ENCODE measurements around the gene RNF150.

The RNF150 gene

DNA sequence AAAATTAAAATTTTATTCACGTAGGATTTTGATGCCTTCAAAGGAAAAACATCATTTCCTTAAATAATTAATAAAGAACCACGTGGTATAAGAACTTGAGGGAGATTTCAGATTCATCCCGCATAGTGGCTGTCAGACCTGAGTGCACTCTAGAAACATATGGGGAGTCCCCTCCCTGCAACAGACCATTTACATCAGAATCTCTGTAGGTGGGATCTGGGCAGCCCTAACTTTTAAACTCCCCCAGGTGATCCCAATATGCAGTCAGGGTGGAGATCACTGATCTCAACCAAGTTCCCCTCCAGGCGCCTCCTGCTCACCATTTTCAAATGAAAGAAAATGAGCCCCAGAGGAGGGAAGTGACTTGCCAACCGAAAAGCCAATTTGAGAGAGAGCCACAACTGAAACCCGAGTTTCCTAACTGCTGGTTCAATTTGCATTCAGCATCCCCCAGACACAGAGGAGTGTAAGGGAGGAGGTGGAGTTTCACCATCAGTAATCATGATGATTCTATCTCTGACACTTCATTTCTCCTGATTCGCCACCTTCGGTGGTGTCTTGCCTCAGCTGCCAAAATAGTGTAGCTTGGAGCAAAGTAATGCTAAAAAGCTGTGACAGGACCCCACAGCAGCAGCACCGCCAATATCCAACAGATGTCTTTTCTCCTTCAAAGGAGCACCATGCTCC lies 11.4 kb downstream of the RNF150 start:
- DNase-seq (ENCODE audit: low spot score in 2 of 2), result no peak
- Mint-ChIP-seq H3K9me3 (no peaks in the 10 kb centered on the region), H3K27ac (ENCODE audit: low read depth) (no peak overlapping the region), H3K4me3 (no peak overlapping the region), H3K36me3 (ENCODE audit: insufficient read depth) (no peaks in the 10 kb centered on the region), H3K4me1 (no peaks in the 10 kb centered on the region), H3K27me3 (peaks cover 20% of the 10 kb centered on the region)
- no peak for ATAC-seq (replicated peaks; ENCODE audit: extremely low read depth, poor library complexity, severe bottlenecking)

DNA sequence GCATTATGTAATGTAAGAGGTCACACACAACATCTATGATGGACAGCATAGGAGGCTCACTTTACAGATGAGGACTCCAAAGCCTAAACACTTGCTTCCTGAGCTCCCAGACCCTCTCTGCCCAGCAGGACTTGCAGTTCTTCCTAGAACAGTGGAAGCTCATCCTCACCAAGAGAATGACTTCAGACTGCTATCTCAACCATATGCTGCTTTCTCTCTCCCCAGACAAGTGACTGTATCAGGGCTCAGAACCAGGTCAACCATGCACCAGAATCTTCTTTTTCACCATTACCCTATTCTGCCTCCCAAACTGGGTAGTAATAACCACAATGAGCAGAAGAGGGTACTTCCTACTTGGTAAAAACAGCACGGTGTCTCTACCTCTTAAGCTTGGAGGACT lies 12.2 kb downstream of the RNF150 start:
- ATAC-seq (replicated peaks; ENCODE audit: extremely low read depth, poor library complexity, severe bottlenecking) (no peak), DNase-seq (ENCODE audit: low spot score in 2 of 2) (no peak)
- Mint-ChIP-seq H3K27ac (ENCODE audit: low read depth) (no peak overlapping the region), H3K27me3 (peaks cover 20% of the 10 kb centered on the region), H3K4me3 (no peak overlapping the region), H3K36me3 (ENCODE audit: insufficient read depth) (peaks cover 2% of the 10 kb centered on the region), H3K4me1 (no peaks in the 10 kb centered on the region), H3K9me3 (no peaks in the 10 kb centered on the region)

DNA sequence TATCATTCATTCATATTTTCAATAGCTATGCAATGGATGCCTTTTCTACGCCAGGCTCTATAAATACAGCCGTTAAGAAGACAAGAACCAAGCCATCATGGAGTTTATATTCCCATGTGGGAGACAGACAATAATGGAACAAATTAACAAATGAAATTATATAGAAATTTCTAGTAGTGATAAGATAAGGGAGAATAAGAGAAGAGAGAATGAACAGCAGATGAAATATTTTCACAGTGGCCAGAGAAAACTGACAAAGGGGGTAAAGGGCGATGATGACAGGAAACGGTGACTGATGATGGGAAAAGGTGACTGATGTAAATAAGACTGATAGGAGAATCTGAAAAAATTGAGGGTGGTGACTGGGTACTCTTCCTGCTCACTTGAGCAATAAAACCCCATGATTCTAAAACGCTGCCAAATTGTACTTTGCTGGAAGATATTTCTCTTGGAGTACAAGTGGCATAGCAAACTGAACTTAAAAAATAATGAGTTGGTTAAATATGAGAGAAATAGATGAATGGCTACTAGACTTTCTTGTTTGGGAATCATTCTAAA lies 13.2 kb downstream of the RNF150 start:
- no peak overlapping the region for H3K27ac Mint-ChIP-seq (ENCODE audit: low read depth)
- no peak for DNase-seq (ENCODE audit: low spot score in 2 of 2)
- ATAC-seq (replicated peaks; ENCODE audit: extremely low read depth, poor library complexity, severe bottlenecking), result no peak
- no peaks in the 10 kb centered on the region for H3K9me3 Mint-ChIP-seq
- peaks cover 2% of the 10 kb centered on the region for H3K36me3 Mint-ChIP-seq (ENCODE audit: insufficient read depth)
- H3K4me1 Mint-ChIP-seq, result no peaks in the 10 kb centered on the region
- H3K27me3 Mint-ChIP-seq, result peaks cover 20% of the 10 kb centered on the region
- no peak overlapping the region for H3K4me3 Mint-ChIP-seq

DNA sequence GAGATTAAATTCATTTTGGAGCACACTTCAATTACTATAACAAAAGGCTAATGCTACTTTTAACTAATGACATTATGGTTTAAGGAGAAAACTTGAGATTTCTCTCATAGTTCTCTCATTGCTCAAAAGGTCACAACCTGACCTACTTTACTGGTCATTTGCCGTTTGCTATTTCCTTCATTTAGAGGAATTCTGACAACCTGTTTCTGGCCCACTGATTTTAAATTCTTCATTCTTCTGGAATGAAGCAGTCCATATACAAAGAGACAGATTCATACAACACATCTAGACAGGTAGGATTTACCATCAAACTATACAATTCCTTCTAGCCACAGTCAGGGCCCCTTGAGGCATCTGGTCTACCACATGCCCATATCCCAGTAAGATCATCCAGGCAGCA lies 14.2 kb downstream of the RNF150 start:
- Mint-ChIP-seq H3K4me1 (no peaks in the 10 kb centered on the region), H3K36me3 (ENCODE audit: insufficient read depth) (peaks cover 2% of the 10 kb centered on the region), H3K9me3 (no peaks in the 10 kb centered on the region), H3K4me3 (no peak overlapping the region), H3K27ac (ENCODE audit: low read depth) (no peak overlapping the region), H3K27me3 (peaks cover 18% of the 10 kb centered on the region)
- DNase-seq (ENCODE audit: low spot score in 2 of 2), result no peak
- ATAC-seq (replicated peaks; ENCODE audit: extremely low read depth, poor library complexity, severe bottlenecking), result no peak

GRCh38 chr4:141118381-141118780 lies 14.9 kb downstream of the RNF150 start:
- DNase-seq (ENCODE audit: low spot score in 2 of 2) (no peak), ATAC-seq (replicated peaks; ENCODE audit: extremely low read depth, poor library complexity, severe bottlenecking) (no peak)
- Mint-ChIP-seq H3K27me3 (peaks cover 21% of the 10 kb centered on the region), H3K9me3 (peaks cover 7% of the 10 kb centered on the region), H3K36me3 (ENCODE audit: insufficient read depth) (peaks cover 2% of the 10 kb centered on the region), H3K4me1 (no peaks in the 10 kb centered on the region), H3K27ac (ENCODE audit: low read depth) (no peak overlapping the region), H3K4me3 (no peak overlapping the region)

DNA sequence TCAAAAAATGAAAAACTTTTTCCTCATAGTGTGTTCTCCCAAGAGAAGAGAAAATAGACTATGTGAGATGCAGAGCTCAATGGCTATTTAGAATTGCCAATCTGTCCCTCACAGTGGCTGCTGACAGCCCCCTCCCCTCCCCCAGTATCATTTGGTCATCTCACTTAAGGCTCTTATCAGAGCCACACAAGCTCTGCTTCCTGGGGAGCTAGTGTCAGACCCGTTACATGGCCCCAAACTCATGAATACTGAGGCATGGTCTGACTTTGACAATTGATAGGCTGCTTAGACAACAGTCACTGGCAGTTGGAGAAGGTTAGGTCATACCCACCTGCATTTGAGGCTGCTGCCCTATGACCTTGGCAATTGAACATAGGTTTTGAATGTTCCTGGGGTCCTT lies 15.3 kb downstream of the RNF150 start:
- DNase-seq (ENCODE audit: low spot score in 2 of 2), result no peak
- H3K27ac Mint-ChIP-seq (ENCODE audit: low read depth), result no peak overlapping the region

GRCh38 chr4:141109983-141110382 lies 23.3 kb downstream of the RNF150 start:
- no peak for DNase-seq (ENCODE audit: low spot score in 2 of 2)
- no peak overlapping the region for H3K27ac Mint-ChIP-seq (ENCODE audit: low read depth)
- H3K4me3 Mint-ChIP-seq, result no peak overlapping the region
- H3K36me3 Mint-ChIP-seq (ENCODE audit: insufficient read depth), result no peaks in the 10 kb centered on the region
- no peak for ATAC-seq (replicated peaks; ENCODE audit: extremely low read depth, poor library complexity, severe bottlenecking)
- no peaks in the 10 kb centered on the region for H3K4me1 Mint-ChIP-seq
- peaks cover 24% of the 10 kb centered on the region for H3K27me3 Mint-ChIP-seq
- peaks cover 13% of the 10 kb centered on the region for H3K9me3 Mint-ChIP-seq

More for the DNA sequence above, 15.3 kb downstream of the RNF150 start:
- H3K4me1 Mint-ChIP-seq, result no peaks in the 10 kb centered on the region
- peaks cover 2% of the 10 kb centered on the region for H3K36me3 Mint-ChIP-seq (ENCODE audit: insufficient read depth)
- H3K4me3 Mint-ChIP-seq, result no peak overlapping the region
- no peak for ATAC-seq (replicated peaks; ENCODE audit: extremely low read depth, poor library complexity, severe bottlenecking)
- peaks cover 9% of the 10 kb centered on the region for H3K9me3 Mint-ChIP-seq
- peaks cover 26% of the 10 kb centered on the region for H3K27me3 Mint-ChIP-seq

GRCh38 chr4:141107927-141108326 lies 25.3 kb downstream of the RNF150 start:
- H3K27ac Mint-ChIP-seq (ENCODE audit: low read depth), result no peak overlapping the region
- peaks cover 4% of the 10 kb centered on the region for H3K9me3 Mint-ChIP-seq
- H3K27me3 Mint-ChIP-seq, result peaks cover 7% of the 10 kb centered on the region
- DNase-seq (ENCODE audit: low spot score in 2 of 2), result no peak
- no peaks in the 10 kb centered on the region for H3K4me1 Mint-ChIP-seq
- no peak overlapping the region for H3K4me3 Mint-ChIP-seq
- H3K36me3 Mint-ChIP-seq (ENCODE audit: insufficient read depth), result no peaks in the 10 kb centered on the region
- ATAC-seq (replicated peaks; ENCODE audit: extremely low read depth, poor library complexity, severe bottlenecking), result no peak

DNA sequence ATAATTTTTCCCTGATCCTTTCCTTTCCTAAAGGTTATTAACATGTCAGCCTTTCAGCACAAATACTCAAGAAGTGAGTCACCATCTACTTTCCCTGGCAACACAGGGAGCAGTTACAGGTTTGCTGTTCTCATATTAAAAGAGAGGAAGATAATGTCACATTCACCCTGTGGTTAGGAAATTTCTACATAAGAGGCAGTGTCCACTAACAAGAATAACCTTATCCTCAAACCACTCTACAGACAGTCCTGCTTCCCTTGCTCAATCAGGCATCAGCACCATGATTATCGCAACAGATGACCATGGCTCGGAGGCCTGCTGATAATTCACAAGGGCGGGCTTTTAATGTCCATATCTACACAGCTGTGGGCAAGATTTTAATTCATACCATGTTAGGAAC lies 30.9 kb downstream of the RNF150 start:
- no peak for DNase-seq (ENCODE audit: low spot score in 2 of 2)
- no peaks in the 10 kb centered on the region for H3K4me1 Mint-ChIP-seq
- no peak for ATAC-seq (replicated peaks; ENCODE audit: extremely low read depth, poor library complexity, severe bottlenecking)
- H3K4me3 Mint-ChIP-seq, result no peak overlapping the region
- H3K27ac Mint-ChIP-seq (ENCODE audit: low read depth), result no peak overlapping the region
- H3K9me3 Mint-ChIP-seq, result no peaks in the 10 kb centered on the region
- no peaks in the 10 kb centered on the region for H3K36me3 Mint-ChIP-seq (ENCODE audit: insufficient read depth)
- no peaks in the 10 kb centered on the region for H3K27me3 Mint-ChIP-seq

GRCh38 chr4:141101511-141101910 lies 31.8 kb downstream of the RNF150 start:
- Mint-ChIP-seq H3K27ac (ENCODE audit: low read depth) (no peak overlapping the region), H3K4me3 (no peak overlapping the region), H3K4me1 (no peaks in the 10 kb centered on the region), H3K27me3 (no peaks in the 10 kb centered on the region), H3K36me3 (ENCODE audit: insufficient read depth) (no peaks in the 10 kb centered on the region), H3K9me3 (no peaks in the 10 kb centered on the region)
- DNase-seq (ENCODE audit: low spot score in 2 of 2), result no peak
- ATAC-seq (replicated peaks; ENCODE audit: extremely low read depth, poor library complexity, severe bottlenecking), result no peak

- no peaks in the 10 kb centered on the region for H3K36me3 Mint-ChIP-seq (ENCODE audit: insufficient read depth)
- DNase-seq (ENCODE audit: low spot score in 2 of 2), result no peak
- H3K4me3 Mint-ChIP-seq, result no peak overlapping the region
- no peak for ATAC-seq (replicated peaks; ENCODE audit: extremely low read depth, poor library complexity, severe bottlenecking)
- no peaks in the 10 kb centered on the region for H3K9me3 Mint-ChIP-seq
- H3K4me1 Mint-ChIP-seq, result no peaks in the 10 kb centered on the region
- H3K27ac Mint-ChIP-seq (ENCODE audit: low read depth), result no peak overlapping the region
- no peaks in the 10 kb centered on the region for H3K27me3 Mint-ChIP-seq
Observed at GRCh38 chr4:141099326-141099725, 33.9 kb downstream of the RNF150 start.

DNA sequence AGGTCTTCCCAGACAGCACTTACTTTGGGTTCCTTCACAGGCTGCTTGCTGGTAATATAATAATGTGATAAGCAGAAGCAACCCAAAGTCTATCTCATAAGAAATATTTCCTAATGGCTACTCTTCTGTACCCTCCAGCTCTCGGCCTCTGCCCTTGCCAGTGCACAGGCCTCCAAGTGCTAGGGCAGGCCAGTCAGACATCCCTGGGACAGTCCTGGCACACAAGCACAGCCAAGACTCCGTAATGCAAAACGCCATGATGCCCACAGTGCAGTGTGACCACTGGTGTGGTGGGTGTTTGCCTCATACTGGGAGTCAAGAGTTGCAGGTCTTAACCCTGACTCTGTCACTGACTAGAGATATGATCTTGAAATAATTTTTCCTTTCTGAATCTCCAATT lies 35.1 kb downstream of the RNF150 start:
- ATAC-seq (replicated peaks; ENCODE audit: extremely low read depth, poor library complexity, severe bottlenecking) (no peak), DNase-seq (ENCODE audit: low spot score in 2 of 2) (no peak)
- Mint-ChIP-seq H3K36me3 (ENCODE audit: insufficient read depth) (no peaks in the 10 kb centered on the region), H3K27ac (ENCODE audit: low read depth) (no peak overlapping the region), H3K4me3 (no peak overlapping the region), H3K27me3 (no peaks in the 10 kb centered on the region), H3K9me3 (peaks cover 8% of the 10 kb centered on the region), H3K4me1 (no peaks in the 10 kb centered on the region)

DNA sequence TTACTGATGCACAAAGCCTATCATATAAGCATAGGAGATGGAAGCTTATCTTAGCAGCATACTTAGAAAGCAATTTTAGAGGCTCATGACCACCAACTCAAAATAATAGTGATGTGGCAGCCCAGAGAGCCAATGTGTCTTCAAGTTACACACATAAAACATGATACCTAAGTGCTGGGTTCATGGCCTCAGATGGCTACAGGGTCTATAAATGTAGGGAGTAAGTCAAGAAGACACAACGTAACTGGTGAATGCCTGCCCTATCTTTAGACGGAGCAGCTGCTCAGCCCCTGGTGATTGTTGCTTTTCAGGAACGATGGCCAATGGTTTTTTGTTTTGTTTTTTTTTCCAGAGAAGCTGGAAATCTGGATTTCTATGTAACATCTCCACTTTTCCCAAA lies 42.8 kb downstream of the RNF150 start:
- peaks cover 8% of the 10 kb centered on the region for H3K9me3 Mint-ChIP-seq
- H3K4me1 Mint-ChIP-seq, result no peaks in the 10 kb centered on the region
- no peak overlapping the region for H3K27ac Mint-ChIP-seq (ENCODE audit: low read depth)
- peaks cover 12% of the 10 kb centered on the region for H3K27me3 Mint-ChIP-seq
- ATAC-seq (replicated peaks; ENCODE audit: extremely low read depth, poor library complexity, severe bottlenecking), result no peak
- no peaks in the 10 kb centered on the region for H3K36me3 Mint-ChIP-seq (ENCODE audit: insufficient read depth)
- H3K4me3 Mint-ChIP-seq, result no peak overlapping the region
- no peak for DNase-seq (ENCODE audit: low spot score in 2 of 2)
